Neural progenitor cell (in vitro differentiated cells): ENCODE measurements around the gene GRID1. TPM values are rescaled to one million over a fixed set of nuclear protein-coding genes. Genes with fewer than 3 reads are reported as not detected.

Experiments used
- DNase-seq: peaks from one replicate; pipeline ENCODE4 v3.0.0-alpha.2; 2016; ENCODE audit warnings: low spot score
- H2AFZ ChIP-seq: fragments of 200-600 bp; sonication (generic); replicated peaks from 2 replicates; pipeline ENCODE4 v1.6.1; 2016; ENCODE audit warnings: antibody characterized with exemption
- H3F3A ChIP-seq: fragments of 200-600 bp; sonication (generic); 2 replicates; pipeline ENCODE4 v1.6.1; 2016; ENCODE audit warnings: antibody characterized with exemption, low read depth
- H3K27ac ChIP-seq: fragments of 200-600 bp; sonication (generic); 2 replicates; pipeline ENCODE4 v1.5.1; 2016; ENCODE audit warnings: mild to moderate bottlenecking
- H3K27me3 ChIP-seq: fragments of 200-600 bp; sonication (generic); 2 replicates; pipeline ENCODE4 v1.6.1; 2016; ENCODE audit warnings: mild to moderate bottlenecking, moderate library complexity
- H3K36me3 ChIP-seq: fragments of 200-600 bp; sonication (generic); 2 replicates; pipeline ENCODE4 v1.5.1; 2016
- H3K4me1 ChIP-seq: fragments of 200-600 bp; sonication (generic); 2 replicates; pipeline ENCODE4 v1.6.1; 2016; ENCODE audit warnings: mixed run types
- H3K4me2 ChIP-seq: fragments of 200-600 bp; sonication (generic); 2 replicates; pipeline ENCODE4 v1.6.1; 2016
- H3K4me3 ChIP-seq: fragments of 200-600 bp; sonication (generic); 2 replicates; pipeline ENCODE4 v1.5.1; 2016
- H3K79me2 ChIP-seq: fragments of 200-600 bp; sonication (generic); 2 replicates; pipeline ENCODE4 v1.6.1; 2016; ENCODE audit warnings: low read depth
- H3K9ac ChIP-seq: fragments of 200-600 bp; sonication (generic); 2 replicates; pipeline ENCODE4 v1.6.1; 2016
- H3K9me3 ChIP-seq: fragments of 200-600 bp; sonication (generic); 2 replicates; pipeline ENCODE4 v1.5.1; 2016; ENCODE audit warnings: low read depth
- H4K20me1 ChIP-seq: fragments of 200-600 bp; sonication (generic); 2 replicates; pipeline ENCODE4 v1.6.1; 2016; ENCODE audit warnings: low read depth
- H3K27ac Mint-ChIP-seq: 3 replicates; pipeline ENCODE4 v1.8.0; 2021; ENCODE audit warnings: mixed read lengths
- H3K27me3 Mint-ChIP-seq: 2 replicates; pipeline ENCODE4 v1.8.0; 2022; ENCODE audit warnings: low read depth, mild to moderate bottlenecking, inconsistent platforms, moderate library complexity, mixed read lengths; ENCODE audit not compliant: insufficient read depth
- H3K36me3 Mint-ChIP-seq: 3 replicates; pipeline ENCODE4 v1.8.0; 2021; ENCODE audit warnings: mixed read lengths
- H3K4me1 Mint-ChIP-seq: 3 replicates; pipeline ENCODE4 v1.8.0; 2021; ENCODE audit warnings: mixed read lengths
- H3K4me3 Mint-ChIP-seq: 3 replicates; pipeline ENCODE4 v1.8.0; 2021; ENCODE audit warnings: mild to moderate bottlenecking, moderate library complexity, mixed read lengths
- H3K9me3 Mint-ChIP-seq: 3 replicates; pipeline ENCODE4 v1.8.0; 2020; ENCODE audit warnings: mixed read lengths
- CTCF ChIP-seq: fragments of 200-600 bp; sonication (generic); IDR thresholded peaks from 2 replicates; pipeline ENCODE4 v1.5.1; 2017; ENCODE audit warnings: antibody characterized with exemption, mild to moderate bottlenecking
- EZH2 ChIP-seq: fragments of 200-600 bp; sonication (generic); IDR thresholded peaks from 2 replicates; pipeline ENCODE4 v1.6.1; 2017; ENCODE audit warnings: antibody characterized with exemption, mild to moderate bottlenecking, moderate library complexity
- EZH2phosphoT487 ChIP-seq: fragments of 200-600 bp; sonication (generic); IDR thresholded peaks from 2 replicates; pipeline ENCODE4 v1.6.1; 2017; ENCODE audit warnings: antibody characterized with exemption
- total RNA-seq: library from RNA; depleted of rRNA; stranded (reverse); fragments of >200 nt; gene quantifications from 2 replicates; pipeline ENCODE4 v1.2.3, GENCODE V29; 2015; ENCODE audit warnings: low replicate concordance

The GRID1 gene
- total RNA-seq, 1 donor from 2014 or later, result not detected

- Histone ChIP-seq H3K9me3 (no peaks in the 10 kb centered on the region), H3K79me2 (no peaks in the 10 kb centered on the region), H3K27me3 (no peaks in the 10 kb centered on the region), H3K27ac (no peak overlapping the region), H2AFZ (no peak overlapping the region), H3K4me2 (no peak overlapping the region), H3K9ac (no peak overlapping the region), H4K20me1 (peaks cover 11% of the 10 kb centered on the region), H3F3A (no peaks in the 10 kb centered on the region), H3K4me3 (no peak overlapping the region), H3K4me1 (no peaks in the 10 kb centered on the region), H3K36me3 (no peaks in the 10 kb centered on the region)
- Mint-ChIP-seq H3K27me3 (no peaks in the 10 kb centered on the region), H3K27ac (no peak overlapping the region), H3K4me1 (no peaks in the 10 kb centered on the region), H3K4me3 (no peak overlapping the region), H3K36me3 (no peaks in the 10 kb centered on the region), H3K9me3 (no peaks in the 10 kb centered on the region)
- no peak for TF ChIP-seq EZH2phosphoT487
- TF ChIP-seq EZH2, result no peak
- TF ChIP-seq CTCF, result no peak
- no peak for DNase-seq
Measured at GRCh38 chr10:86305521-86305920, 61.1 kb downstream of the GRID1 start.

GRCh38 chr10:86304436-86304835 is 62.2 kb downstream of the GRID1 start:
- no peaks in the 10 kb centered on the region for H3K27me3 ChIP-seq
- no peak for DNase-seq
- H3F3A ChIP-seq, result no peaks in the 10 kb centered on the region
- Mint-ChIP-seq H3K9me3 (no peaks in the 10 kb centered on the region), H3K4me1 (no peaks in the 10 kb centered on the region), H3K27me3 (no peaks in the 10 kb centered on the region), H3K27ac (no peak overlapping the region), H3K4me3 (no peak overlapping the region), H3K36me3 (no peaks in the 10 kb centered on the region)
- H3K79me2 ChIP-seq, result no peaks in the 10 kb centered on the region
- H3K4me3 ChIP-seq, result no peak overlapping the region
- no peak overlapping the region for H3K27ac ChIP-seq
- TF ChIP-seq EZH2 (no peak), CTCF (no peak), EZH2phosphoT487 (no peak)
- H3K4me2 ChIP-seq, result no peak overlapping the region
- no peaks in the 10 kb centered on the region for H3K4me1 ChIP-seq
- no peak overlapping the region for H3K9ac ChIP-seq
- peaks cover 11% of the 10 kb centered on the region for H4K20me1 ChIP-seq
- no peak overlapping the region for H2AFZ ChIP-seq
- H3K36me3 ChIP-seq, result no peaks in the 10 kb centered on the region
- no peaks in the 10 kb centered on the region for H3K9me3 ChIP-seq

GRCh38 chr10:86303626-86304025 is 63.0 kb downstream of the GRID1 start:
- no peak overlapping the region for H3K4me3 ChIP-seq
- no peaks in the 10 kb centered on the region for H3K4me1 ChIP-seq
- H3K79me2 ChIP-seq, result no peaks in the 10 kb centered on the region
- Mint-ChIP-seq H3K4me3 (no peak overlapping the region), H3K27me3 (no peaks in the 10 kb centered on the region), H3K36me3 (no peaks in the 10 kb centered on the region), H3K27ac (no peak overlapping the region), H3K4me1 (no peaks in the 10 kb centered on the region), H3K9me3 (no peaks in the 10 kb centered on the region)
- H3K27me3 ChIP-seq, result no peaks in the 10 kb centered on the region
- no peak overlapping the region for H3K9ac ChIP-seq
- TF ChIP-seq EZH2phosphoT487 (no peak), CTCF (no peak), EZH2 (no peak)
- H3K27ac ChIP-seq, result no peak overlapping the region
- peaks cover 11% of the 10 kb centered on the region for H4K20me1 ChIP-seq
- DNase-seq, result no peak
- no peaks in the 10 kb centered on the region for H3K9me3 ChIP-seq
- H3K4me2 ChIP-seq, result no peak overlapping the region
- H2AFZ ChIP-seq, result no peak overlapping the region
- H3F3A ChIP-seq, result no peaks in the 10 kb centered on the region
- H3K36me3 ChIP-seq, result no peaks in the 10 kb centered on the region

GRCh38 chr10:86301971-86302370 is 64.6 kb downstream of the GRID1 start:
- DNase-seq, result no peak
- Histone ChIP-seq H2AFZ (no peak overlapping the region), H3K4me1 (no peaks in the 10 kb centered on the region), H3K9me3 (no peaks in the 10 kb centered on the region), H4K20me1 (peaks cover 7% of the 10 kb centered on the region), H3K36me3 (no peaks in the 10 kb centered on the region), H3K4me2 (no peak overlapping the region), H3K27ac (no peak overlapping the region), H3F3A (no peaks in the 10 kb centered on the region), H3K9ac (no peak overlapping the region), H3K4me3 (no peak overlapping the region), H3K27me3 (no peaks in the 10 kb centered on the region), H3K79me2 (no peaks in the 10 kb centered on the region)
- Mint-ChIP-seq H3K9me3 (no peaks in the 10 kb centered on the region), H3K27me3 (no peaks in the 10 kb centered on the region), H3K27ac (no peak overlapping the region), H3K4me3 (no peak overlapping the region), H3K4me1 (no peaks in the 10 kb centered on the region), H3K36me3 (no peaks in the 10 kb centered on the region)
- TF ChIP-seq CTCF (no peak), EZH2 (no peak), EZH2phosphoT487 (no peak)
